Activated naive CD8-positive, alpha-beta T cell treated with anti-CD3 and anti-CD28 coated beads, Interleukin-2, amount 50 U/mL, for 16 hours (primary cell): ENCODE data around the gene SIAH3.
"Not testable (repeated sequence)": the region's sequence is repeated elsewhere in the genome, so short reads cannot be mapped to it uniquely, and the experiment has no call there.

Experiments
- DNase-seq: peaks from one replicate; pipeline ENCODE4 v3.0.0-alpha.2; 2020; ENCODE audit warnings: low read depth, low spot score

SIAH3 gene

GRCh38 chr13:45851171-45851921, at the start of gene SIAH3:
Gene SIAH3 (minus strand): TSS chr13:45851753. CDS start chr13:45851629, 124 bp downstream.
- DNase-seq: no peak

- no peak for DNase-seq
These were observed 47.9 kb upstream of the SIAH3 start for GRCh38 chr13:45899406-45899805.

GRCh38 chr13:45897562-45897961, 46.0 kb upstream of the SIAH3 start:
- no peak for DNase-seq

GRCh38 chr13:45896285-45896684, 44.7 kb upstream of the SIAH3 start:
- DNase-seq: no peak

- no peak for DNase-seq
These were observed 44.3 kb upstream of the SIAH3 start for GRCh38 chr13:45895881-45896280.

- no peak for DNase-seq
These were observed 41.0 kb upstream of the SIAH3 start for GRCh38 chr13:45892513-45892912.

- no peak for DNase-seq
These were observed 38.2 kb upstream of the SIAH3 start for GRCh38 chr13:45889590-45890243.

GRCh38 chr13:45886466-45886865, 34.9 kb upstream of the SIAH3 start:
- DNase-seq: no peak

- no peak for DNase-seq
These were observed 33.6 kb upstream of the SIAH3 start for GRCh38 chr13:45885194-45885593.

GRCh38 chr13:45882626-45883025, 31.1 kb upstream of the SIAH3 start:
- DNase-seq: no peak

- no peak for DNase-seq
These were observed 29.8 kb upstream of the SIAH3 start for GRCh38 chr13:45881353-45881752.

- DNase-seq: no peak
These were observed 28.7 kb upstream of the SIAH3 start for GRCh38 chr13:45880242-45880641.

- no peak for DNase-seq
These were observed 28.1 kb upstream of the SIAH3 start for GRCh38 chr13:45879666-45880065.

GRCh38 chr13:45878966-45879365, 27.4 kb upstream of the SIAH3 start:
- DNase-seq: no peak

- DNase-seq: no peak
These were observed 25.2 kb upstream of the SIAH3 start for GRCh38 chr13:45876781-45877180.

GRCh38 chr13:45875951-45876350, 24.4 kb upstream of the SIAH3 start:
- no peak for DNase-seq

GRCh38 chr13:45873491-45874325, 22.2 kb upstream of the SIAH3 start:
- DNase-seq: no peak

GRCh38 chr13:45872566-45872965, 21.0 kb upstream of the SIAH3 start:
- DNase-seq: no peak

GRCh38 chr13:45871201-45871600, 19.6 kb upstream of the SIAH3 start:
- not testable (repeated sequence) for DNase-seq

- no peak for DNase-seq
These were observed 18.7 kb upstream of the SIAH3 start for GRCh38 chr13:45870232-45870631.

- DNase-seq: no peak
These were observed 13.9 kb upstream of the SIAH3 start for GRCh38 chr13:45865414-45865813.
